Esophagus muscularis mucosa (tissue), 3 donors: Measurements from ENCODE around the gene TRAPPC6A.

Experiments
- POLR2A ChIP-seq: fragments of 450-650 bp; IDR thresholded peaks from one replicate; pipeline ENCODE4 v1.6.1; 2017; ENCODE audit warnings: antibody characterized with exemption, moderate library complexity, mild to moderate bottlenecking, low read depth
- POLR2AphosphoS5 ChIP-seq, 2 donors: sonication (generic); formaldehyde crosslinking; IDR thresholded peaks; one replicate each; pipeline ENCODE4 v1.6.1; 2017; ENCODE audit warnings: antibody characterized with exemption in 2 of 2
- TF ChIP-seq, protein P1 (sequence below), 3 experiments: fragments of 200-600 bp in 2 of 3; fragments of 450-650 bp in 1 of 3; sonication (generic) in 2 of 3; IDR thresholded peaks; one replicate each; pipeline ENCODE4 v1.5.1; 2017 to 2019; ENCODE audit warnings: antibody characterized with exemption in 3 of 3, mild to moderate bottlenecking in 2 of 3, moderate library complexity in 1 of 3

DNA sequence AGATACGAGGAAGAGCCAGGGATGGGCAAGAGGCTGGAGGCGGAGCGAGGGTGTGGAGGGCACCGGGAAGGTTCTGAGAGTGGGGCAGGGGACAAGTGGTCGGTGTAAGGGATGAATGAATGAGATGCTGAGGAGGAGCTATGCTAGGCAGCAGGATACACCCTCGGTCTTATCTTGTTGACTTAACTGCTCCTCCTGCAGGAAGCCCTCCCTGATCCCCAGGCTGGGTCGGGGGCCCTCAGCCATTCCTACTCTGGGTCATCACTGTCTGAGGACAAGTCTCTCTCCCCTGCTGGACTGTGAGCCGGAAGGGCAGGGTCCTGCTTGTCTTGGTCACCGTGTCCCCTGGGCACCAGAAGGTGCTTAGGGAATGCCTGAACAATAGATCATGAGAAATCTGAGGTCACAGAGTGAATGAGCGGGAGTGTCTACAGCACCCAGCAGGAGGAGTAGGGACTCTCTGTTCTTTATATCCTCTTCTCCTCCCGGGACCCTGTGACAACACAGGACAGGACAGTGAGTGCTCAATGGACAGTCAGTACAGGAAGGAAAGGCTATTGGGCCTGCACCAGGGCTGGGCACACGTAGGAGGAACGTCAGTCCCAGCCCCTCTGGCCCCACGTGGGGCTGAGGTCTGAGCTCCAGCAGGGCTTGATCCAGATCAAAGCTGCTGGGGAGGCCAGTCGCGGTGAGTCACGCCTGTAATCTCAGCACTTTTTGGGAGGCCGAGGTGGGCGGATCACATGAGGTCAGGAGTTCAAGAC is 23.8 kb downstream of the TRAPPC6A start:
- TF ChIP-seq, protein P1, sequence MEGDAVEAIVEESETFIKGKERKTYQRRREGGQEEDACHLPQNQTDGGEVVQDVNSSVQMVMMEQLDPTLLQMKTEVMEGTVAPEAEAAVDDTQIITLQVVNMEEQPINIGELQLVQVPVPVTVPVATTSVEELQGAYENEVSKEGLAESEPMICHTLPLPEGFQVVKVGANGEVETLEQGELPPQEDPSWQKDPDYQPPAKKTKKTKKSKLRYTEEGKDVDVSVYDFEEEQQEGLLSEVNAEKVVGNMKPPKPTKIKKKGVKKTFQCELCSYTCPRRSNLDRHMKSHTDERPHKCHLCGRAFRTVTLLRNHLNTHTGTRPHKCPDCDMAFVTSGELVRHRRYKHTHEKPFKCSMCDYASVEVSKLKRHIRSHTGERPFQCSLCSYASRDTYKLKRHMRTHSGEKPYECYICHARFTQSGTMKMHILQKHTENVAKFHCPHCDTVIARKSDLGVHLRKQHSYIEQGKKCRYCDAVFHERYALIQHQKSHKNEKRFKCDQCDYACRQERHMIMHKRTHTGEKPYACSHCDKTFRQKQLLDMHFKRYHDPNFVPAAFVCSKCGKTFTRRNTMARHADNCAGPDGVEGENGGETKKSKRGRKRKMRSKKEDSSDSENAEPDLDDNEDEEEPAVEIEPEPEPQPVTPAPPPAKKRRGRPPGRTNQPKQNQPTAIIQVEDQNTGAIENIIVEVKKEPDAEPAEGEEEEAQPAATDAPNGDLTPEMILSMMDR (IDR thresholded peaks at IDR 0.05), result no peak
- TF ChIP-seq POLR2AphosphoS5 (IDR thresholded peaks at IDR 0.05) (no peak), POLR2A (no peak)
